Stimulated activated effector memory CD8-positive, alpha-beta T cell treated with anti-CD3 and anti-CD28 coated beads, Interleukin-12 subunit alpha, Interleukin-12 subunit beta, amount 100 ng/mL, for 72 hours (primary cell): Measurements from ENCODE around the gene DNAJC9.

Experiments
- ATAC-seq: fragments of 150-1000 bp; cut with Tn5 transposase; 2 replicates; pipeline ENCODE4 v1.10.0; 2021
- DNase-seq, 2 donors: peaks; one replicate each; pipeline ENCODE4 v3.0.0; 2021 to 2022; ENCODE audit warnings: low spot score in 2 of 2
- H3K27ac Mint-ChIP-seq: one replicate; pipeline ENCODE4 v1.8.0; 2022; ENCODE audit warnings: mild to moderate bottlenecking, mixed read lengths
- H3K36me3 Mint-ChIP-seq: one replicate; pipeline ENCODE4 v1.8.0; 2022; ENCODE audit warnings: mild to moderate bottlenecking, mixed read lengths
- H3K4me1 Mint-ChIP-seq: one replicate; pipeline ENCODE4 v1.8.0; 2022; ENCODE audit warnings: mixed read lengths
- H3K4me3 Mint-ChIP-seq: one replicate; pipeline ENCODE4 v1.8.0; 2022; ENCODE audit warnings: mild to moderate bottlenecking, mixed read lengths
- H3K9me3 Mint-ChIP-seq: one replicate; pipeline ENCODE4 v1.8.0; 2022; ENCODE audit warnings: mixed read lengths

The DNAJC9 gene

DNA sequence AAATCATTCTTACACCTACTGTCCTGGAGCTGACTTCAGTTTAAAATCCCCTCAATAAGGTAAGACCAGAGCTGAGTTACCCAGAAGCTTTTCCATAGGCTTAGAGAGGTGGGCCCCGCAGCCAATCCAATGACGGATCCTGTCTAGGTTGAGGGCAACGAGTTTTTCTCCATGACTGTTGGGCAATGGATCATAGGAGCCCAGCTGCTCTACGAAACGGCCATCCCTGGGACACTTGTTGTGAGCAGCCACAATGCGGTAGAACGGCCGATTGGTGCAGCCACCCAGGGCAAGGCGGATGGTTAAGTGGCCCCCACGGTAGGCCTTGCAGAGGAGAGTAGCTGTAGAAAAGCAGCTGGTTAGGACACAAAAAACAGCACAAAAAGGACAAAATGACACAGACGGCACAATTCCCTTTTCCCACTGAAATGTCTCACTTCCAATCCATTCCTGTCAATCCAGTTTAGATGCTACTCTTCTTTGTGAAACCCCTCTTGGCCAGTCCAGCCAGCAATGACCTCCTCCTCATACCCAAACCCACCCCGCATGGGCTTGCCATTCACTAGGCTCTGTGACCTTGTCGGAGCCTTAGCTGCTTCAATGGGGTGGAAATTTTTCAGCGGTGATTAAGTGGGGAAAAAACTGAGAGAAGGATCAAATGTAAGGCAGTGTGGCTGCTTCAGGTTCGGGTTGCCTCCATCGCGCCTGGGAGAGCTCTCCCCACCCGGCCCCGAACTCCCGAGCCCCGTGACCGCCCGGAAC, 4.8 kb upstream of the DNAJC9 start:
- H3K9me3 Mint-ChIP-seq, result no peaks in the 10 kb centered on the region
- DNase-seq, result peak in 1 of 2 donors; percentile 53
- H3K36me3 Mint-ChIP-seq, result peaks cover 60% of the 10 kb centered on the region
- peak overlapping the region; percentile 97 for H3K27ac Mint-ChIP-seq
- peak; percentile 83 for ATAC-seq
- peak overlapping the region; percentile 92 for H3K4me3 Mint-ChIP-seq
- peaks cover 27% of the 10 kb centered on the region for H3K4me1 Mint-ChIP-seq

DNA sequence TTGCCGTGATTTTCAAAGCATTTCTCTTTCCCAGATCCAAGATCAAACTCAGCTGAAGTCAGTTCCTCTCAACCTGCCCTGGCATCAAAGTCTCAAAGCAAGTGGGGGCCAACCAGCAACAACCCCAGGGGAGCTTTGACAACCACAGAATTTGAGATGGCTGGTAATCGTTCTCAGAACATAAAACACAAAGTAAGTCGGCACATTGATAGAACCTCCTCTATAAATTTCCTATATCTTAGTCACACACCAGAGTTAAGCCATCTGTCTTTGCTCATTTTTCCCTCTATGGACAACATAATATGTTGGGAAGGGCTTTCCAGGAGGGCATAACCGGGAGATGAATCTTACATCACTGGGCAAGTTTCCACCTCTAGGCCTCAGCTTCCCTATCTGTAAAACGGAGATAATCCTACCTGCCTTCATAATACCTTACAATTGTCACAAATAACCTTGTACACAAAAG, 1.2 kb upstream of the DNAJC9 start:
- no peak for DNase-seq
- Mint-ChIP-seq H3K36me3 (peaks cover 96% of the 10 kb centered on the region), H3K4me1 (peaks cover 46% of the 10 kb centered on the region)

DNA sequence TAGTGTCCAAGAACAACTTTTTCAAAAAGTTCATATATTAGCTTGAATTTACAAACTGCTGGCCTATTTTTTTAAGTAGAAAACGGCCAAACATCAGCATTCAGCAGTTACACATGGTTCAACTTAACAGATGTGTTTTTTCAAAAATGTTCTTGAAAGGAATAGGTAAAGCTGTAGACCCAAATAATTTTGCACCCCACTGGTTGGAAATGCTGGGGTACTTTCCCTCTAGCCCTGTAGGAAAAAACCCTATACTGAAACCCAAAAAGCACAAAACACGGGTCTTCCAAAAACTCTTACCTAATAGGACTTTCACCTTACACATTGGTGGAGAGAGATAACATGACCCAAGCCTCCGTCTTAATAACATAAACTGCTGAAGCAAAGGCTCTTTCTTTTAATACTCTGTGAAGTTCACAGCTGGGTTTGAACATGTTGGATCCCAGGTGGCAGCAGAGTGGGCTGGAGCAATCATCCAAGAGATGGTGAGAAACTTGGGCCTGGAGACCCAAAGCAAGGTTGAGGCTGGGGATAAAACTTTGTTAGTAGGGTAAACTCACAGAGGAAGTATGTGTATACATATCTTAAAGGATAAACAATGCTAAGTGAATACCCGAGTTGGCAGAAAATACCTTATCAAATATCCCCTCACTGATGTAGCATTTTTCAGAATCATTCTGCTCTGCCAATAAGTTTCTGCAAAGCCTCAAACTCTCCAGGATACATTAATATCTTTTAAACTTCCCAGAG, 629 bp upstream of the DNAJC9 start:
- H3K9me3 Mint-ChIP-seq, result no peaks in the 10 kb centered on the region
- peaks cover 46% of the 10 kb centered on the region for H3K4me1 Mint-ChIP-seq
- no peak for DNase-seq
- peaks cover 100% of the 10 kb centered on the region for H3K36me3 Mint-ChIP-seq
- ATAC-seq, result no peak
- peak overlapping the region; percentile 96 for H3K27ac Mint-ChIP-seq
- H3K4me3 Mint-ChIP-seq, result peak overlapping the region; percentile 93

More for the DNA sequence above, 1.2 kb upstream of the DNAJC9 start:
- no peak for ATAC-seq
- Mint-ChIP-seq H3K27ac (peak overlapping the region; percentile 96), H3K4me3 (peak overlapping the region; percentile 93), H3K9me3 (no peaks in the 10 kb centered on the region)

DNA sequence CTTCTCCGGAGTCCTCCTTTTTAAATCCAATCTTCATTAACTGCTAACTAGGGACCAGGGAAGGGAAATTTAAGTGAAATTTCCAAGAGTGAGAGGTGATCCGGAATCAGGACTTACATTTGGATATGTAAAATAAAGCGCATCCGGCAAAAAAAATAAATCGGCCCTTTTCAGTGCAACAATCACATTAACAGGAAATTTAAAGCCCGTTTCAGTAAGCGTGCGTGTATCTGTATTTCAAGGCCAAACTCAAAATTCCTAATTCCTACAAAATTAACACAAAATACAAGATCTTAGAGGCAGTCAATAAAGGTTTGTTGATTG, 771 bp downstream of the DNAJC9 start:
- DNase-seq (no peak), ATAC-seq (no peak)
- peaks cover 45% of the 10 kb centered on the region for H3K4me1 Mint-ChIP-seq
- peak overlapping the region; percentile 96 for H3K27ac Mint-ChIP-seq
- peaks cover 100% of the 10 kb centered on the region for H3K36me3 Mint-ChIP-seq
- H3K4me3 Mint-ChIP-seq, result peak overlapping the region; percentile 93
- H3K9me3 Mint-ChIP-seq, result no peaks in the 10 kb centered on the region

DNA sequence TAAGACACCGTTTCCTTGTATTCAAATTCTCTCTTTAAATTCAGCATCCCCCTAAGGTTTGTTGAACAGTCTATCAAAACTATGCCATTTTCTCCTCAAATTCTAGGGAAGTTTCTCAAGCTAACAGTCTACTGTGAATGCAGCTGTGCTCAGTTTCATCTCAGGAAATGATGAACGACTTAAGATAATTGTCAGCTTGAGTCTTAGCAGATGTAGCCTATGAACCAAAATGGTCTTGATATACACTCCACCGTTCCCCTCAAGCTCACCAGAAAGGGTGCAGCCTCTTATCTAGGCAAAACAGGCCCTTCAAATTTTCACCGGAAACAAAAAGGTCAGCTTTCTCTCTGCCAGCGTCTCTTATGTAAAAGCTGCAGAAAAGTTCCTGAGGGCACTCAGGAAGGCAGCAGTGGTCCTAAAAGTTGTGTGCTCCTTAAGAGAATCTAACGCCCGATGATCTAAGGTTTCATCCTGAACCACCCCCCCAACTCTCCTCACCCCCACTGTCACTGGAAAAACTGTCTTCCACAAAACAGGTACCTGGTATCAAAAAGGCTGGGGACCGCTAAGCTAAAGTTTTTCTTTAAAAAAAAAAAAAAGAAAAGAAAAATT, 2.1 kb downstream of the DNAJC9 start:
- Mint-ChIP-seq H3K9me3 (no peaks in the 10 kb centered on the region), H3K36me3 (peaks cover 100% of the 10 kb centered on the region), H3K4me3 (peak overlapping the region; percentile 93), H3K27ac (peak overlapping the region; percentile 88), H3K4me1 (peaks cover 34% of the 10 kb centered on the region)
- ATAC-seq (no peak), DNase-seq (no peak)

DNA sequence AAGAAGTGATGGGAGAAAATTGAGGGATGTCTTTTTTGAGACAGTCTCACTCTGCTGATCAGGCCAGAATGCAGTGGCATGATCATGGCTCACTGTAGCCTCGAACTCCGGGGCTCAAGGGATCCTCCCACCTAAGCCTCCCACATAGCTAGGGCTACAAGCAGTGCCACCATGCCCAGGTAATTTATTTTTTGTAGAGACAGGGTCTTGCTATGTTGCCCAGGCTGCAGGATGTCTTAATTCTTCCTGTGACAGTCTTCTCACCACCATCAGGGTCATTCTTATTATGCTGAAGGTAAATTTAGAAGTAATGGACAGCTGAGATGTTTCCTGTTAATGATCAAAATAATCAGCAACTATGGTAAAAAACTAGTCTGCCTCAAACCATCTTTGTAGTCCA, 7.1 kb downstream of the DNAJC9 start:
- H3K4me1 Mint-ChIP-seq, result peaks cover 7% of the 10 kb centered on the region
- H3K36me3 Mint-ChIP-seq, result peaks cover 100% of the 10 kb centered on the region

DNA sequence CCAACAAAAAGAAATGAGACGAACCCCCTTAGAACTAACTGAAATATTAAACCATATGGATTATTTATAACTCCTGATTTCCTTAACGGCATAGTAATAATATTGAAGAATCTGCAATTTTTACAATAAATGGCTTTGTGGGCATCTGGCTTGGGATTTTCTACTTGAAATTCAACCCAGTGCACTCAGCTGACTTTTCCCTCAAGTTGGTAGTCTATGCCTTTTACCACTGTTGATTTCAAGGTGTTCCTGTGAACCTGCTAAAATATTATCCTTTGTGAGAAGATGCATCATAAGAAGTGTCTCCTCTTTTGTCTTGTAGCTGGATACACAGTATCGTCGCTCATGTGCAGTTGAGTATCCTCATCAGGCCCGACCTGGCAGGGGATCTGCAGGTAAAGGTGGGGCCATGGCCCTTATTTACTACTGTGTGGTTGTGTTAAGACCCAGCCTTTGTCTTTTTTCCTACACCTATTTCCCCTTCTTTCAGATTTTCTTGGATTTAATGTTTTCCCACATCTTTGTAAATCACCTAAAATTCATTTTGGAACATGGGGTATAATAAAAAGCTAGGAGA, 8.0 kb downstream of the DNAJC9 start:
- Mint-ChIP-seq H3K27ac (no peak overlapping the region), H3K9me3 (no peaks in the 10 kb centered on the region), H3K36me3 (peaks cover 100% of the 10 kb centered on the region), H3K4me1 (no peaks in the 10 kb centered on the region), H3K4me3 (no peak overlapping the region)
- no peak for ATAC-seq
- DNase-seq, result no peak

More for the DNA sequence above, 7.1 kb downstream of the DNAJC9 start:
- peak overlapping the region; percentile 26 for H3K27ac Mint-ChIP-seq
- no peak overlapping the region for H3K4me3 Mint-ChIP-seq
- DNase-seq (no peak), ATAC-seq (no peak)
- no peaks in the 10 kb centered on the region for H3K9me3 Mint-ChIP-seq

DNA sequence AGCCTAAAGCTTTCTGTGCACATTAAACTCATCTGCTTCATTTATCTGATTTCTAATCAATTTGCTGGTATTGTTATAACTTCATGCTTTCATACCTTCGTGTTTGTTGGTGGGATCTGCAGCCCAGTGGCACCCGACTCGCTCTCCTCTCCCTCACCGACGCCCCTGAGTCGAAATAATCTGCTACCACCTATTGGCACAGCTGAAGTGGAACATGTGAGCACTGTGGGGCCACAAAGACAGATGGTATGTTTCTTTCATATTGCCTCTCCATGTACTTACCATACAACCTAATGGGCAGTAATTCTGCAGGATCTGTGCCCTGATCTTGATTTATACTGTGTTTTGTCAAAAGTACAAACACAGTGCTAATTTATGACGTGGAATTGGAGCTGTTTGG, 12.4 kb downstream of the DNAJC9 start:
- no peaks in the 10 kb centered on the region for H3K4me1 Mint-ChIP-seq
- no peaks in the 10 kb centered on the region for H3K9me3 Mint-ChIP-seq
- no peak overlapping the region for H3K27ac Mint-ChIP-seq
- no peak for DNase-seq
- peaks cover 88% of the 10 kb centered on the region for H3K36me3 Mint-ChIP-seq
- H3K4me3 Mint-ChIP-seq, result no peak overlapping the region
- no peak for ATAC-seq

DNA sequence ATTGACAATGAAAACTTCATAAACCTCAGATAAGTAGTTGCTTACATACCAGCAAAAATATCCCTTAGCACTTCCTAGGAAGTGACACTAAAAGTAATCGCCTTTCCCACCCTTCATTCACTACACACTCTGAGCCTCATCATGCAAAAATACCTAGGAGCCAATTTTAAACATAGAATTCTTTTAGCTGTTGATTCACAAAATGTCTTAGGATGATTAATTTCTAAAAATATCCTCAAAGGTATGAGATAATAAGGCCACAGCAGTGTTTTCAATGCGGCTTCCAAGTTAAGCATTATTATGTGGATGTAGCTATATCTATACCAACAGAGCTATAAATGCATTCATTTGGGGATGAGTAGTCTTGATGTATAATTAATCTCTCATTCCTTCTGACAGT, 13.2 kb downstream of the DNAJC9 start:
- no peaks in the 10 kb centered on the region for H3K4me1 Mint-ChIP-seq
- no peak overlapping the region for H3K4me3 Mint-ChIP-seq
- H3K27ac Mint-ChIP-seq, result no peak overlapping the region
- ATAC-seq (no peak), DNase-seq (no peak)
- no peaks in the 10 kb centered on the region for H3K9me3 Mint-ChIP-seq
- H3K36me3 Mint-ChIP-seq, result peaks cover 87% of the 10 kb centered on the region

DNA sequence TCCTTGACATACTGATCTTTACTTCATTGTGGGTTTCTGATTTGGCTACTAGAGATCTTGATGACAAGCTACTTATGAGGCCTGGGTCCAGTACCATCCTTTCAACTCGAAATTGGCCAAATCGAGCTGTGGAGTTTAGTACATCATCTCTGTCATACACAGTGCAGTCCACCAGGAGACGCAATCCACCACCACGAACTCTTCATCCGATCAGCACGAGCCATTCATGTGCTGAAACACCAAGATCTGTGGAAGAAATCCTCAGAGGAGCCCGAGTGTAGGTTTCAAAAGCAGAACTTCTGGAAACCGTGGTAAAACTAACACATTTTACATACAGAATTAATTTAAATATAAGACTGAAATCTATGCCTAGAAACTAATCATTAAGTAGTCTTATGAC, 14.2 kb downstream of the DNAJC9 start:
- no peak for ATAC-seq
- DNase-seq, result no peak
- Mint-ChIP-seq H3K27ac (no peak overlapping the region), H3K4me1 (no peaks in the 10 kb centered on the region), H3K36me3 (peaks cover 87% of the 10 kb centered on the region), H3K9me3 (no peaks in the 10 kb centered on the region), H3K4me3 (no peak overlapping the region)

DNA sequence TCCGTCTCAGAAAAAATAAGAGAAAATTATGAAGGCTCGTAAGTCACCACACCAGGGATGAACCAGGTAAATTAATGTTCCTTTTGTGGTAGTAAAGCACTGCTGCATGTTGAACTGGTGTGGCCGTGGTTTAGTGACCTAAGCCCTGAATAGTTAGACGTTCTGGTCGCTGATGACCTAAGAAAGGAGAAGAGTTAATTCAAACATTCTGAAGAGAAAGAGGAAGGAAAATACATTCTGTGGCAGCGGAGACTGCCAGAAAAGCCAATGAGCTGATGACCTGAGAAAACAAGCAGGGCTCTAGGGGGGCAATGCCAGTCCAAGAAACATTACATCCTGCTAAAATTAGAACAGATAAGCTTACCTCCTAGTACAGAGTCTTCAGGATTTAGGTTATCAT, 17.5 kb downstream of the DNAJC9 start:
- DNase-seq (no peak), ATAC-seq (no peak)
- peaks cover 53% of the 10 kb centered on the region for H3K36me3 Mint-ChIP-seq
- no peak overlapping the region for H3K4me3 Mint-ChIP-seq
- H3K27ac Mint-ChIP-seq, result peak overlapping the region; percentile 11
- H3K4me1 Mint-ChIP-seq, result no peaks in the 10 kb centered on the region
- no peaks in the 10 kb centered on the region for H3K9me3 Mint-ChIP-seq

DNA sequence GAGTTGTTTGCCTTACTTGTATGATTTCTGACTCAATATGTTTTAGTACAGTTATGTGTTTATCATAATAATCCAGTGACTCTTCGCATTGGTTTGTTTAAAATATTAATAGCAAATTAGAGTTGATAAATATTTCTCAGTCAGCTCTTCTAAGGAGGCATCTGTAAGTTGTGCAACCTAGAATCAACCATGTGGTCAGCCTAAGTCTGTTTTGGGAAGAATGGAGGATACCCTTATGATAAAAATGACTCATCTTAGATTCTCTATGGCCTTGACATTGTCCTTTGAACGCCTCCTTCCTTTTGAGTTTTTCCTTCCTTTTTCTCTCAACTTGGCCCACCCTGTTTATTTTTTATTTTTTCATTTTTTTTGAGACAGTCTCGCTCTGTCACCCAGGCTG, 18.8 kb downstream of the DNAJC9 start:
- Mint-ChIP-seq H3K9me3 (no peaks in the 10 kb centered on the region), H3K4me1 (no peaks in the 10 kb centered on the region), H3K27ac (no peak overlapping the region), H3K36me3 (peaks cover 40% of the 10 kb centered on the region), H3K4me3 (no peak overlapping the region)
- ATAC-seq (no peak), DNase-seq (no peak)

DNA sequence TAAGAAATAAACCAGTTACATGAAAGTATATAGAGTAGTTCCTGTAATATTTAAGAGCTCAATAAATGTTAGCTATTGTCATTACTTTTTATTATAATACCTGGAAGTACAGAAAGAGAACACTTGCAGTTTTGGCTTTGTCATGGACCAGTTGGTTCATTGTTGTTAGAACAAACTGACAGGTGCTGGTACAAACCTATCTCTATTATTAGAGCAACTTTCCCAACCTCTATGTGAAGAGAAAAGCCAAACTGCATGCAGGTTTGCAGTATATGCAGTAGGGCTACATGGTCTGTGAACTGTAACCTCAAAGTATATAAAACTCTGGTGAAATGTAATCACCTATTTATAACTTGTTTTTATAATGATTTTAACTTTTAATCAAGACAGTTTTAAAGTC, 20.4 kb downstream of the DNAJC9 start:
- Mint-ChIP-seq H3K4me1 (no peaks in the 10 kb centered on the region), H3K27ac (no peak overlapping the region), H3K36me3 (peaks cover 27% of the 10 kb centered on the region)

DNA sequence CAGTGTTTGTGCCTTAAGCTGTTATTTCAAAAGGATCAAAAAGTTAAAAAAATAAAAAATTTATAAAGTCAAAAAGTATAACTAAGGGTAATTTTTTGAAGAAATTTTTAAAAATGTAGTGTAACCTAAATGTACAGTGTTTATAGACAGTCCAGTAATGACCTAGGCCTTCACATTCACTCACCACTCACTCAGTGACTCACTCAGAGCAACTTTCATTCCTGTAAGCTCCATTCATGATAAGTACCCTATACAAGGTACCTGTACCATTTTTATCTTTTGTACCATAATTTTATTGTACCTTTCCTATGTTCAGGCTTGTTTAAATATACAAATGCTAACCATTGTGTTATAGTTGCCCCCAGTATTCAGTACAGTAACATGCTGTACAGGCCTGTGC, 21.5 kb downstream of the DNAJC9 start:
- Mint-ChIP-seq H3K4me1 (no peaks in the 10 kb centered on the region), H3K36me3 (peaks cover 22% of the 10 kb centered on the region), H3K27ac (no peak overlapping the region), H3K4me3 (no peak overlapping the region), H3K9me3 (no peaks in the 10 kb centered on the region)
- ATAC-seq, result peak; percentile 65
- no peak for DNase-seq

More for the DNA sequence above, 20.4 kb downstream of the DNAJC9 start:
- ATAC-seq, result no peak
- DNase-seq, result no peak
- Mint-ChIP-seq H3K4me3 (no peak overlapping the region), H3K9me3 (no peaks in the 10 kb centered on the region)

DNA sequence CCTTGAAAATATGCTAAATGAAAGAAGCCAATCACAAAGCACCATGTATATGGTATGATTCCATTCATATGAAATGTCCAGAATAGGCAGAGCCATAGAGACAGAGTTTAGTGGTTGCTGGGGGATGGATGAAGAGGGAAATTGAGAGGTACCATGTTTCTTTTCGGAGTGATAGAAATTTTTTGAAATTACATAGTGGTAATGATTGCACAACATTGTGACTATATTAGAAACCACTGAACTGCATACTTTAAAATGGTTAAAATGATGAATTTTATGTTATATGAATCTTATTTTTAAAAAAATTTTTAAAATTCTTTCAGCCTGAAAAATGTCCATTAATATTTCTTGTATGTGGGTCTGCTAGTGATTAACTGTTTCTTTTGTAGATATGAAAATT, 26.1 kb downstream of the DNAJC9 start:
- ATAC-seq (no peak), DNase-seq (no peak)
- Mint-ChIP-seq H3K27ac (no peak overlapping the region), H3K4me1 (no peaks in the 10 kb centered on the region), H3K36me3 (peaks cover 17% of the 10 kb centered on the region), H3K4me3 (no peak overlapping the region), H3K9me3 (no peaks in the 10 kb centered on the region)
